ENCODE measurements around the gene AMER3.

DNA sequence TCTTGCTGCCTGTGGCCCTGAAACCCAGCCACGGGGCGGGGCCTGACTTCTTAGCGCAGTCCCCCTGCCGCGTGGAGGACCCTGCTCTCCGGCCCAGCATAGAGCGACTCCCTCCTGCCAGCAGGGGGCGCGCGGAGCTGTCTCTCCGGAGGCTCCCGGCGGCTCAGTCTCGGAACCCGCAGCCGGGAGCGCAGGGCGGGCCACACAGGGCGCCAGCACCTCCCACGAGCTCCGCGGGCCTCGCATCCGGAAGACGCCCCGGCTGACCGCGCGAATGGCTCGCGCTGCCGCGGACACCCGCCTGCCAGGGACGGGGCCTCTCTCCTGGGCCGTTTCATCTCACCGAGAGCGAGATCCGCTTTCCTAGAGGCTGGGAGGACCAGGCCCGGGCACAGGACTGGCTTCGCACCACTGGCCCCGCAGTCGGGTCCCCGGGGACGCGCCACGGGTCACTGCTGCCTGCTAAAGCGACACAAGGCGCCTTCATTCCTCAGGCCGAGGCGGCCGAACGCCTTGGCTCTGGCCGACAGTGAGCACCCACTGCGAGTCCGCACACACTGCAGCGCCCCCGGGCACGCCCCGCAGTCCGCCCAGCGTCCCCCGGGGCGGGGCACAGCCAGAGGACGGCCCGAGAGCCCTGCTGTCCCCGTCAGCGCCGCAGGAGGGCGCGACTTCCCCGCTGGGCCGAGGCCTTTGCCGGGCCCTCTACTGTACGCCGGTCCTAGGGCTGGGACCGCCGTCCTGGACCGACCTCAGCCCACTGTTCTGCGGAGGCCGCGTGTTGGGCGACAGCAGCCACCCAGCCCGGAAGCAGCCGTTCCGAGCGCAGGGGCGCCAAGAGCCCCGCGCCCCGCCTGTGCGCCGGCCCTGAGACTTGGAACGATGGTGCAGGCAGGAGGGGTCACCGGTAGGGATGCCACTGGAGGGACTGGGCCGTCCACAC is 42.4 kb downstream of the AMER3 start:
- TF ChIP-seq, protein P1, sequence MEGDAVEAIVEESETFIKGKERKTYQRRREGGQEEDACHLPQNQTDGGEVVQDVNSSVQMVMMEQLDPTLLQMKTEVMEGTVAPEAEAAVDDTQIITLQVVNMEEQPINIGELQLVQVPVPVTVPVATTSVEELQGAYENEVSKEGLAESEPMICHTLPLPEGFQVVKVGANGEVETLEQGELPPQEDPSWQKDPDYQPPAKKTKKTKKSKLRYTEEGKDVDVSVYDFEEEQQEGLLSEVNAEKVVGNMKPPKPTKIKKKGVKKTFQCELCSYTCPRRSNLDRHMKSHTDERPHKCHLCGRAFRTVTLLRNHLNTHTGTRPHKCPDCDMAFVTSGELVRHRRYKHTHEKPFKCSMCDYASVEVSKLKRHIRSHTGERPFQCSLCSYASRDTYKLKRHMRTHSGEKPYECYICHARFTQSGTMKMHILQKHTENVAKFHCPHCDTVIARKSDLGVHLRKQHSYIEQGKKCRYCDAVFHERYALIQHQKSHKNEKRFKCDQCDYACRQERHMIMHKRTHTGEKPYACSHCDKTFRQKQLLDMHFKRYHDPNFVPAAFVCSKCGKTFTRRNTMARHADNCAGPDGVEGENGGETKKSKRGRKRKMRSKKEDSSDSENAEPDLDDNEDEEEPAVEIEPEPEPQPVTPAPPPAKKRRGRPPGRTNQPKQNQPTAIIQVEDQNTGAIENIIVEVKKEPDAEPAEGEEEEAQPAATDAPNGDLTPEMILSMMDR (IDR thresholded peaks at IDR 0.05): peak; percentile 92 to 93 (median 93)
- TF ChIP-seq POLR2A (IDR thresholded peaks at IDR 0.05) (peak in 1 of 2 donors; percentile 49), EP300 (IDR thresholded peaks at IDR 0.05) (peak in 1 of 2 donors; percentile 71)
